DMS153 treated with DMSO at 0.1 percent for 48 hours (cell line): Measurements from ENCODE around the gene CX3CL1.

ENCODE experiments used
- DNase-seq: peaks from one replicate; lab custom pipeline; 2025; ENCODE audit not compliant: unreplicated experiment; lab: John Stamatoyannopoulos, UW

The CX3CL1 gene

DNA sequence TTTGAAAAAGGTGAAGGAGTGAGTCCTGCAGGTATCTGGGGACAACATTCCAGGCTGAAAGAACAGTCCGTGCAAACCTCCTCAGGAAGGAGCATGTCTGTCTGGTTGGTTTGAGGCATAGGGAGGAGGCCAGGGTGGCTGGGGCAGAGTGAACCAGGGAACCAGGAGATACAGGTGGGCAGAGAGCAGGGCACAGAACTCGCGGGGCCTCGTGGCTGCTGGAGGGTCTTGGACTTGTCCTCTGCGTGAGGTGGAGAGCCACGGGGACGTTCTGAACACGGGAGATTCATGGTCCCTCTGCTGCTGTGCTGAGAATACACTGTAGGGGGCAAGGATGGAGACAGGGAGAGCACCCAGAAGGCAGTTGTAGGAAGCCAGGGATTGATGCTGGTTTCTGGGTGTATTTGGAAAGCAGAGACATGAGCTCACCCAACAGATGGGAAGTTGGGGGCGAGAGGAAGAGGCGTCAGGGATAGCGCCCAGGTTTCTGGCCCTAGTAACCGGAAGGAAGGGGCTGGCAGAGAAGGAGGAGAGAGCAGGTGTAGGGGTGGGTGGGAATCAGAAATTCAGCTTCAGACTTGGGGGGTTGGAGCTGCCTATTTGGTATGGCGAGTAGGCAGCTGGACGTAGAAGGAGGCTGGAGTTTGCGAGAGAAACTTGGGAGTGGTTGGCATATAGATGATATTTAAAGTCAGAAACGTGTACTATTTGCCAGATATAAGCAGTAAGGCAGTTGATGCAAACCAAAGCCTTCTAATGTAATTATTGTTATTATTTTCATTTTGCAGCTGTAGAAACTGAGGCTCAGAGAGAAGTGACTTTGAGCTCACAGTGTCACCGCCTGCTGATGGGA lies 31.9 kb downstream of the CX3CL1 start, which contains the start of gene CCL17:
Gene CCL17, plus strand, starts transcription at position 803 of the 853 bp plus-strand sequence. CDS start 9,166 bp downstream, outside the sequence.
- no peak for DNase-seq

DNA sequence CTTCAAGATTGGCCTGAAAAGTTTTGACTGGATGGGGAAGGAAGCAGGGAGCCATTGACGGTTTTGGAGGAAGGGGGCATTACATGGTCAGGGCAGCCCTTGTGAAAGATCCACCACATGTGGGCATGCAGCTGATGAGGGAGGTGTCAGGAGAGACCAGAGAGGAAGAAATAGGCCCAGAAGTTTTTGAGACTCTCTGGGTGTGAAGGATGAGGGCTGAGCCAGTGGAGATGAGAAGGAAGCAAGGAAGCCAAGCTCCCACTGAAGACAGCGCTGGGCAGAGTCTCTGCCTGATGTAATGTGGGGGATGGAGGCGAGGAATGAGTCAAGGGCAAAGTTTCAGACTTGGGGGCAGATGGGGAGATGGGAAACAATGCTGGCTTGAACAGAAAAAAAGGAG lies 32.8 kb downstream of the CX3CL1 start:
- DNase-seq: no peak

DNA sequence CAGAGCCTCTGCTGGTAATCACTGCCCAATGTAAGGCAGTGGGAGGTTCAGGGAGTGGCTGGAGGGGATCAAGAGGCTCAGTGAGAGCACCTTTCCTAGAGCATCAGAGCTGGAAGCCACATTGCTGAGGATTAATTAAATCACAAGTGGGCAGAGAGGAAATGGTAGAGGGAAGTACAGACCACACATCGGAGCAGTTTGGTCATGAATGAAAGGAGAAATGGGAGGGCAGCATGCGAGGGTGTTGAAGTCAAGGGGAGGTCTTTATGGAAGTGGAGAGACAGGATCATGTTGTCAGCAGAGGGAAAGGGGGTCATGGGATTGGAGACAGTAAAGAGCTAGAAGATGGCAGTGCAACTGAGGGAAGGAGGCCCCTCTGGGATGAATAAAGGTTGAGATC lies 34.6 kb downstream of the CX3CL1 start:
- no peak for DNase-seq

DNA sequence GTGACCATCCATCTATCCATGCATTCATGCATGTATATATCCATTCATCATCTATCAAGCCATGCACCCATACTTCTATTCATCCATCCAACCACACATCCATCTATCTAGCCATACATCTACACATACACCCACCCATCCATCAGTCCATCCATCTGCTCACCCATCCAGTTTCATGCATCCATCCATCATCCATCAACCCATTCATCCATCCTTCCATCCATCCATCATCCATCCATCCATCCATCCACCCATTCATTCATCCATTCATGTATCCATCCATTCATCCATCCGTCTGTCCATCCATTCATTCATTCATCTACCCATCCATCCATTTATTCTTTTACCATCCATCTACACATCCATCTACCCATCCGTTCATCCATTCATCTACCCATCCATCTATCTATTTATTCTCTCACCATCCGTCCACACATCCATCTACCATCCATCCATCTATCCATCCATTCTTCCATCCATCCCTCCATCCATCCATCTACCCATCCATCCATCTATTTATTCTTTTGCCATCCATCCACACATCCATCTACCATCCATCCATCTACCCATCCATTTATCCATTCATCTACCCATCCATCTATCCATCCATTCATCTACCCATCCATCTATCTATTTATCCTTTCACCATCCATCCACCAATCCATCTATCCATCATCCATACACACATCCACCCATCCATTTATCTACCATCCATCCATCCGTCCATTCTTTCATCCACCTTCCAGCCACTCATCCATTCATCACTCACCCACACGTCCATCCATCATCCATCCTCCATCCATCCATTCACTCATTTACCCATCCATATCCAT lies 35.4 kb downstream of the CX3CL1 start:
- no peak for DNase-seq

- no peak for DNase-seq
Observed at GRCh38 chr16:57409065-57409464, 36.8 kb downstream of the CX3CL1 start.

DNA sequence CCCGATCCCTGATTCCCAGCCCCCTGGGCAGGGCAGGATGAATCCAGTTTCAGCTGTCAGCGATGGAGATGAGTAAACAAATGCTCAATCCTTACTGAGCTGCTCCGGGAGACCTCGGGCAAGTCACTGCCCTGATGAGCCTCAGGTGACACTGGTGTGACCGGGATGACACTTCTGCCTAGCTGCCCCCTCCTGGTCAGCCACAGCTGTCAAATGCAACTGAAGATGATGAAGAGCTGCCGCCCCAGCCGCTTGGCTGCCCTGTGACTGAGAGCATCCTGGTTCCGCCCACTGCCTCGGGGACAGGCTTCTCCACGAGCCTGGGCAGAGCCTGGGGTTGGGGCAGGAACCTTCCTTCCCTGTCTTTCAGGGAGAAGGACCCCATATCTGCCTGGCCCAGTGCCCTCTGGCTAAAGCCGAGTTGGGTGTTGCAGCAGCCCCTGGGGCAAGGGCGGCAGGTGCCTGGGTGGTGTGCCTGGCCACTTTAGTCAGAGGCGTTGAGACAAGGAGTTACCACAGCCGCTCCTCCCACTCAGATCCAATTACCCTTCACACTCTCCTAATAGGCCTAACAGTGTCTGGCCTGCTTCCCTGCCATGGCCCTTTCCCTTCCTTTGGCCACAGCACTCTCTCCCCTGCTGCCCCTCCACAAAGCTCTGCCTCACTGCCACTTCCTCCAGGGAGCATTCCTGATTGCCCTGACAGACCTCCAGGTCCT lies 37.7 kb downstream of the CX3CL1 start:
- DNase-seq: no peak

- no peak for DNase-seq
Observed at GRCh38 chr16:57411362-57411976, 39.2 kb downstream of the CX3CL1 start.

DNA sequence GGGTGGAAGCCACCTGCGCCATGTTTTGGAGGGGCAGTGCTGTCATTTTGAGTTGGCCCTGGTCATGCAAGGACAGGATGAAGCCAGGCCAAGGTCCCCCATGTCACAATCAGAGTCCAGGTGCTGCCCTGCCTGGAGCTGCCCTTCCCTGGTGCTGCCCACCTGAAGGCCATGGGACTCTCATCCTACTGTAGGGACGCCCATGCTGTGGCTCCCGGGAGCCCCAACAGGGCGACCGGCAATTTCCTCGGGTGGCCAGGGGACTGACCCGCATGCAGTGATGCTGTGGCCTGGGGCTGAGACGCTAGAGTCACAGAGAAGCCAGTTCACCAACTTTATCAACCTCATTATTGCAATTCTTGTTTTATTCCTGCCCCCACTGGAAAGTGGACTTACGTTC lies 40.3 kb downstream of the CX3CL1 start:
- no peak for DNase-seq

- DNase-seq: no peak
Observed at GRCh38 chr16:57413301-57413730, 41.0 kb downstream of the CX3CL1 start.

- DNase-seq: no peak
Observed at GRCh38 chr16:57413733-57414132, 41.4 kb downstream of the CX3CL1 start.

GRCh38 chr16:57416084-57416483 lies 43.8 kb downstream of the CX3CL1 start:
- no peak for DNase-seq

- DNase-seq: no peak
Observed at GRCh38 chr16:57419506-57419905, 47.2 kb downstream of the CX3CL1 start.

DNA sequence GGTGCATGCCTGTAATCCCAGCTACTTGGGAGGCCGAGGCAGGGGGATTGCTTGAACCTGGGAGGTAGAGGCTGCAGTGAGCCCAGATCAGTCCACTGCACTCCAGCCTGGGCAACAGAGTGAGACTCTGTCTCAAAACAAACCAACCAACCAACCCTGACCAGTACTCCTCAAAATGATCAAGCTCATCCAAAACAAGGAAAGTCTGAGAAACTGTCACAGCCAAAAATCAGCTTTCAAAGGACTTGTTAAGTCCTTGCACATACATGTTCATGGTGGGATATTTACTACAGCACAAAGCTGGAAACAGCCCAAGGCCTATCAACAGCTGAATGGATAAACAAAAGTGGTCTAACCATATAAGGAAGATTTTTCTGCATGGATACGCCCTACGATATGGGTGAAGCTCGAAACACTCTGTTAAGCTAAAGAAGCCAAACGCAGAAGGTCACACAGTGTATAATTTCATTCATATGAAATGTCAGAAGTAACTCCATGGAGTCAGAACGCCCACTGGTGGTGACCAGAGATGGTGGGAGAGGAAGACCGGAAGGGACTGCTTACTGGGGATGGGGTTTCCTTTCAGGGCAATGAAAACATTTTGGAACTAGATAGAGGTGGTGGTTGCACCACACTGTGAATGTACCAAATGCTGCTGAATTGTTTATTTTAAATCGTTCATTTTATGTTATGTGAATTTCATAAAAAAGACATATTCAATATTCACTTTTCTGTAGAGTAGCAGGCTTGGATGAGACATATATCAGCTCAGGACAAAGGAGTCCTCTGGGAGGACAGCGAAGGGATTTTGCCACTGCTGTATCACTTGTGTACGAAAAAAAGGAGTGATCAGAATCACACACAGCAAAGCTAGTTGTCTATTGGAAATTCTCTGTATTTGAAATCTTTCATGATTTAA lies 50.0 kb downstream of the CX3CL1 start:
- DNase-seq: no peak

GRCh38 chr16:57423152-57423551 lies 50.9 kb downstream of the CX3CL1 start:
- DNase-seq: no peak

- DNase-seq: no peak
Observed at GRCh38 chr16:57424583-57424982, 52.3 kb downstream of the CX3CL1 start.

GRCh38 chr16:57426356-57426755 lies 54.1 kb downstream of the CX3CL1 start:
- DNase-seq: no peak

GRCh38 chr16:57427307-57427706 lies 55.0 kb downstream of the CX3CL1 start:
- DNase-seq: no peak

- DNase-seq: no peak
Observed at GRCh38 chr16:57427824-57428223, 55.5 kb downstream of the CX3CL1 start.

- DNase-seq: no peak
Observed at GRCh38 chr16:57430955-57431354, 58.7 kb downstream of the CX3CL1 start.

DNA sequence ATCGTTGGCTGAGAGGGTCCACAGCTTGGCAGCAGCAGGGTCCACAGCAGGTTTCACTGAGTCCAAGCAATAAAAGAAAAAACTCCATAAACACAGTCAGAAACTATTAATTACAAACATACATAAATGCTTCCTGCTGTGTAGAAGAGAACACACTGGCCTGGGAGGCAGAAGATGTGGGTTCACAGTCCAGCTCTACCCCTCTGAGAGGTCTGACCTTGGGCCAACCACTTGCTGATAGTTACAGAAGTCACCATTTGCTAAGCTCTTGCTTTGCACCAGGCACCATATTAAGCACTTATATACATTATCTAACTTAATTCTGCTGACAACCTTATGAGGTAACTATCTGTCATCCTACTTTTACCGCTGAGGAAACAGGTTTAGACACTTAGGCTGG lies 60.2 kb downstream of the CX3CL1 start:
- no peak for DNase-seq
